NCI-H2171 (cell line): ENCODE results near the gene RPLP2.

Source experiments
- DNase-seq: peaks from one replicate; lab custom pipeline; 2025; lab: John Stamatoyannopoulos, UW

The RPLP2 gene

DNA sequence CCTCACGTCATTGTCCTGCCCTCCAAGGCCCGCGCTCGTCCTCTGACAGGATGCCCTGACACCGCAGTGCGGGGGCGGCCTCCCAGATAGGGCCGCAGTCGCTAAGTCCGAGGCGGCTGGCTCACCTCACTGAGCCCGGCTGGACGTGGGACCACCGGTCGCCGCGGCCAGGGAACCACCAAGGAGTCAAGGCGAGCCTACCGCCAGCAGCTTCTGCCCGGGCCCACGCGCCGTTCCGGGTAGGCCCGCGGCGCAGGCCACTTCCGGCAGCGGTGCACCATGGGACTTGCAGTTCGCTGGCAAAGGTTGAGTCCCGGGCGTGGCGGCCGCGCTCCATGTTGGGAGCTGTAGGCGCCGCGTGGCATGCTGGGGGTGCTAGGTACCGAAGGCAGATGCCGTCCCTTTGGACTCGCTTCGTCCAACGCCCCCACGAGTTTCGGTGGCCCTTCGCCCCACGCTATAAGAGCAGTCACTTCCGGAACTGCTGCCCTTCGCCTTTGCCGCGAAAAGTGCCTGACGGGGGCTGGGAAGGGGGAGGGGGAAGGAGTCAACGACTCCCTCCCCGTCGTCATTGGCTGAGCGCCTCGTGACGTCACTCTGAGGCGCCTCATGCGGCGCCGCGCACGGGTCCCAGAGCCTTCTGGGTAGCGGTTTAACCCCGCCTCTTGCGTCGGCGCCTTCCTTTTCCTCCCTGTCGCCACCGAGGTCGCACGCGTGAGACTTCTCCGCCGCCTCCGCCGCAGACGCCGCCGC is at the start of gene RPLP2:
TSS of gene RPLP2 (plus strand) at position 681 of the 753 bp plus-strand sequence. CDS start 268 bp downstream, outside the sequence.
- peak; percentile 82 for DNase-seq

- no peak for DNase-seq
These were observed 49.5 kb upstream of the RPLP2 start for GRCh38 chr11:760236-760635.

DNA sequence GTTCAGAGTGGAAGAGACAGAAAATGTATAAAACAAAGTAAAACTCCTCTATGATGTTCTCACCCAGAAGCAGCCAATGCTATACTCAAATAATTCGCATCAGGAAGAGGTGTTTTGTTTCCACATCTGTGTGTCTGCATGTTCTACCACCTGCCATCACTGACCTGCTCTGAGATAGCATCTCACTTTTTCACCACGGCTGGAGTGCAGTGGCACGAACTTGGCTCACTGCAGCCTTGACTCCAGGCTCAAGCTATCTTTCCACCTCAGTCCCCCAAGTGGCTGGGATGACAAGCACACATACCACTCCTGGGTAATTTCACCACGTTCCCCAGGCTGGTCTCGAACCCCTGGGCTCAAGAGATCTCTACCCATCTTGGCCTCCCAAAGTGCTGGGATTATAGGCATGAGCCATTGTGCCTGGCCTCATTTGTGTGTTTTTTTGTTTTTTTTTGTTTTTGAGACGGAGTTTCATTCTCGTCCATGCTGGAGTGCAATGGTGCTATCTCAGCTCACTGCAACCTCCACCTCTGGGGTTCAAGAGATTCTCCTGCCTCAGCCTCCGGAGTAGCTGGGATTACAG is 48.1 kb upstream of the RPLP2 start:
- DNase-seq, result no peak

- DNase-seq, result peak; percentile 82
These were observed 47.2 kb upstream of the RPLP2 start for GRCh38 chr11:762421-763072.

DNA sequence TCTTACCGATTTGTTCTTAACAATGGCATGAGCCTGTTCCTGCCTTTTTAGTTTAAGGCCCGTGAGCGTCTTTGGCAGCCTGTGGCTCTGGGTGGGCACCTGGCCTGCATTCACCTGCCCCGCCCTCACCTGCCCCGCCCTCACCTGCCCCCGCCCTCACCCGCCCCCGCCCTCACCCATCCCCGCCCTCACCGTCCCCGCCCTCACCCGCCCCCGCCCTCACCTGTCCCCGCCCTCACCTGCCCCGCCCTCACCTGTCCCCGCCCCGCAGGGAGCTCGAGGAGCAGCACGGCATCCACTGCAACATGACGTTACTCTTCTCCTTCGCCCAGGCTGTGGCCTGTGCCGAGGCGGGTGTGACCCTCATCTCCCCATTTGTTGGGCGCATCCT is 46.7 kb upstream of the RPLP2 start:
- DNase-seq, result peak; percentile 81

GRCh38 chr11:763549-764321 is 46.0 kb upstream of the RPLP2 start:
- no peak for DNase-seq

DNA sequence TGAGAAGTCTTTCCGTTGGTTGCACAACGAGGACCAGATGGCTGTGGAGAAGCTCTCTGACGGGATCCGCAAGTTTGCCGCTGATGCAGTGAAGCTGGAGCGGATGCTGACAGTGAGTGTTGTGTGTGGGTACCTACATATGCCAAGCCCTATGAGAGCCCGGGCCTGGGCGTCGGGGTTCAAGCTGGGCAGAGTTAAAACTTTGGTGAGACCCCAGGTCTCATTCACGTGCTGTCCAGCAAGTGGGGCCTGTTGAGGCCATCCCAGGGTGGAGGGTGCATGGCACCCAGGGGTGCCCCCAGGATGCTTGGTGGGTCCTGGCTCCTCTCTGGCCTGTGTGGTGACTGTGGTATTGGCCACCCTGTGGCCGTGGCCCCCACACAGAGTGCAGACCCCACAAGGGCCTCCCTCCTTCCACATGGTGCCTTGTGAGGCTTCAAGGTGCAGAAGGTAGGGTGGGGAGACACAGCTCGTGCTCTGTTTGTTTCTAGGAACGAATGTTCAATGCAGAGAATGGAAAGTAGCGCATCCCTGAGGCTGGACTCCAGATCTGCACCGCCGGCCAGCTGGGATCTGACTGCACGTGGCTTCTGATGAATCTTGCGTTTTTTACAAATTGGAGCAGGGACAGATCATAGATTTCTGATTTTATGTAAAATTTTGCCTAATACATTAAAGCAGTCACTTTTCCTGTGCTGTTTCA is 45.3 kb upstream of the RPLP2 start:
- DNase-seq, result peak; percentile 14

DNA sequence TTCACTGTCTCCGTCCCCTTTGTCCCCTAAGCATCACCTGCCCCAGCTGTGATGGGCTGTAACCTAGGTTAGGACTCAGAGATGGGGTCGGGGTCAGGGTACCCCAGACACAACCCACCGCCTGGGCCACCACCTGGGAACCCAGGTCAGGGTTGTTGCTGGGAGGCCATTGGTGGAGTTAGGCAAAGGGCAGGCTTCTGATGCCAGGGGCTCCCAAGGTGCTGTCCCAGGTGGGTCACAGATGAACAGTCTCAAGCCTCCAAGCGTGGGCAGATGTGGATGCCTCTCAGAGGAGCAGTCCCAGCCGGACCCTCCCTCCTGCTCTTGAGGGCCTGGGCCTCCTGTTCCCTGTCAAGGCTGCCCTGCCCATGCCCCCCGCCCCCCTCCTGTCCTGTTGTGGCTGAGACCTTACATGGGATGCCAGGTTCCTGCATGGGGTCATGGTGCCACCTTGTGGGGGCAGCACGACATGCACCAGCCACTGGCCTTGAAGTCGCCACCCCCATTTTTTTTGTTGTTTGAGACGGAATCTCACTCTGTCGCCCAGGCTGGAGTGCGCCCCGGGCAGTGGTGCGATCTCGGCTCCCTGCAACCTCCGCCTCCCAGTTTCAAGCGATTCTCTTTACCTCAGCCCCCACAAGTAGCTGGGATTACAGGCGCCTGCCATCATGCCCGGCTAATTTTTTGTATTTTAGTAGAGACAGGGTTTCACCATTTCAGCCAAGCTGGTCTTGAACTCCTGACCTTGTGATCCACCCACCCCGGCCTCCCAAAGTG is 44.6 kb upstream of the RPLP2 start:
- peak; percentile 14 for DNase-seq

- DNase-seq, result no peak
These were observed 44.0 kb upstream of the RPLP2 start for GRCh38 chr11:765802-766091.

DNA sequence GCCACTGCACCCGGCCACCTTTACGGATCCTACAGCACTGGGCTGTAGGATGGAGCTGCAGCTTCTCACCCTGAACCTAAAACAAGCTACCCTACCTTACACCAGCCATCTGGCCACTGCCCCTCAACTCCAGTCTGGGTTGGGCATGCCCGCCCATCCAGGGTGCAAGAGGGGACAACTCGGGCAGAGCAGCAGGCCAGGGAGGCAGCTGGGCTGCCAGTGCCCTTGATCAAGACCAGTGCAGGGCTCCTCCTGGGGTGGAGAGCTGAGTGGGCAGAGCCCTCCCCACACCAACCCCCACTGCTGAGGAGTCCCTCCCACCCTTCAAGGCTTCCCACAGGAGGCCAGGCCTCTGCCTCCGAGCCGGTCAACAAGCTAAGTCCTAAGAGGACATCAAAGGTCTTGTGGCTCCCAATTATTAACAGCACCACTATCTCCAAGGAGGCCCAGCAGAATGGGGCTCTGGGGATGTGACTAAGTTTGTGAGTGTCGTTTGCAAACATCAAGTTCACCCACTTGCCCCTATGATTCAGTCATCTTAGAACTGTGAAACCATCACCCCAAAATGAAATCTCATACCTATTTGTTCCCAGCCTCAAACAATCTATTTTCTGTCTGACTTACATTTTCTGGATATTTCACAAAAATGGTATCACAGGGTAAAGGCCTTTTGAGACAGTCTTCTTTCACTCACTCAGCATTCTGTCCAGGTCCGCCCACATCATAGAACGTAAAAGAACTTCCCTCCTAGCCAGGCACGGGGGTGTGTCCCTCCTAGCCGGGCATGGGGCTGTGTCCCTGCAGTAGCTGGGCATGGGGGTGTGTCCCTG is 43.4 kb upstream of the RPLP2 start:
- DNase-seq, result no peak

- DNase-seq, result no peak
These were observed 42.9 kb upstream of the RPLP2 start for GRCh38 chr11:766936-767210.

- DNase-seq, result no peak
These were observed 42.5 kb upstream of the RPLP2 start for GRCh38 chr11:767238-767637.

DNA sequence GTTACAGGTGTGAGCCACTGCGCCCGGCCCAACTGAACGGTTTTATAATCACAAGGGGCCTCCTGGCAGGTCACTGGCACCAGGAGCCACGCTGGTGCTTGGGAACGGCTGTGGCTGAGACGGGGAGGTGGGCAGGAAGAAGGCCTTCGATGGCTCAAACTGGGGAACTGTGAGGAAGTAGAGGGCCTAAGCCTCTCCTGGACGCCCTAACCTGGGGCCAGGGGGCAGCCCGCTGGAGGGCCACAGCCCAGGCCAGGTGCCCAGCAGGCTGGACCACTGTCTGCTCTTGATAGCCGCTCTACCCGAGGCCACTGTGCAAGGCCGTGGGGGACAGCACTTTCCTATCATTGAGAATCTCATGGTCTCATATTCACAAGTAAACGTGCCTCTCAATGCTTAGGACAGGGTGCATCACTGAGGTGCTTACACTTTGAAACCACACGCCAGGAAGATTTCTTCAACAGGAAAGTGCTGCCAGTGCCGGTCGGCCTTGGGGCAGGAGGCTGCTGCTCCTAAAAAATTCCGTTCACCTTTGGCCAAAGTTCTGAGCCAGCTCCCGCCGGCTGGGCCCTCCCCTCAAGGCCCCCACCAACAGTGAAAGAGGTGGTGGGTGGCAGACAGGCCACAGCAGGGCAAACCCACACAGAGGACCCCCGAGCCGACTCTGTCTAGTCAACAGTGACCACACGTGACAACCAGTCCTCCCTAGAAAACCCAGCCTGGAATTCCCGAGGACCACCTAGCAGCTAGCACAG is 39.7 kb upstream of the RPLP2 start:
- no peak for DNase-seq

DNA sequence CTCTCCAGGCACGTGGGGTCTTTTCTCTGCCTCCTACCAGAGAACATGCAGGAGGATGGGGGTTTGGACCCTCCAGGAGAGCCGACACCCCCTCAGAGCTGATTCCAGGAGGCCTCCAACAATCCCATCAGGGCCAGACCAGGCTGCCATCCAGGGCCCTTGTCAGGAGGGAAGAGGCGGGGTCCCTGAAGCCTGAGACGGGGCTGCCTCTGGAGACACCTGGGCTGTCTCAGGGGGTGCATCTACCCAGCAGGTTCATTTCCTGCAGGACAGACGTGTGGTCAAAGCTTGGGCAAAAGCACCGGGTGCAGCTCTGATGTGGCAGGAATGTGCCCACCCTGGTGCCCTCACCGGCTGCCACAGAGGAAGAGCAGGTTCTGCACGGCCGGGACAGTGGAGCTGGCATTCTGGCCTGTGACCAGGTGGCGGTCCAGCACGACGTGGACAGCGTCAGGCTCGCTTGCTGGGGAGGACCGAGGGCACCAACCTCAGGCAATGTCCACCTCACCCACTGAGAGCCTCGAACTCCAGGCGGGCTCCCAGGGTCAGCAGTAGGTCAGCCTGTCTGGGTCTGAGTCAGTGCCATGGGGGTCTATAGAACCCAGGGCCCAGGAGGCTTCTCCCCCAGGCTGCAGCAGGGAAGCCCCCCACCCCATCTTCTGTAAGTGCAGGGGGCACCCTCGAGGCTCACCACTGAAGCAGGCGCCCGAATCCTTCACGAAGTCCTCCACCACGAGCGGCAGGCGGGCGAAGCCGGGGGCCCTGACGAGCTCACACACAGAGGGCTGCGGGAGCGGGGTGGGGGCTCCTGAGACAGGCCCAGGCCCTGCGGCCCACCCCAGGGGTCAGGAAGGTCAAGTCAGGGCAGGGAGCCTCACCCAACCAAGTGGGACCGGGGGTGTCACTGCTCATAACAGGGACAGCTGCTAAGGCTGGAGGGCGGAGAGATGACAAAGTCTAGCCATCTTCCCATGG is 38.8 kb upstream of the RPLP2 start:
- DNase-seq, result no peak

- no peak for DNase-seq
These were observed 38.1 kb upstream of the RPLP2 start for GRCh38 chr11:771617-772204.

GRCh38 chr11:772429-773390 is 37.1 kb upstream of the RPLP2 start:
- no peak for DNase-seq

GRCh38 chr11:773425-773824 is 36.3 kb upstream of the RPLP2 start:
- no peak for DNase-seq
